Karpas-422 (cell line): ENCODE results near the gene CD163. TPM values are rescaled to one million over a fixed set of nuclear protein-coding genes. Genes with fewer than 3 reads are reported as not detected.

Experiments
- DNase-seq: peaks from one replicate; pipeline ENCODE4 v3.0.0-alpha.2; 2015
- H2AFZ ChIP-seq: fragments of 200-600 bp; sonication (generic); 2 replicates; pipeline ENCODE4 v1.6.1; 2014; ENCODE audit warnings: antibody characterized with exemption, low read length, mixed read lengths
- H3K27ac ChIP-seq: fragments of 200-600 bp; sonication (generic); 2 replicates; pipeline ENCODE4 v1.5.1; 2014; ENCODE audit warnings: mild to moderate bottlenecking, low read length, moderate library complexity
- H3K27me3 ChIP-seq: fragments of 200-600 bp; sonication (generic); 2 replicates; pipeline ENCODE4 v1.6.1; 2014; ENCODE audit warnings: low read length, mixed read lengths
- H3K36me3 ChIP-seq: fragments of 200-600 bp; sonication (generic); 2 replicates; pipeline ENCODE4 v1.6.1; 2014; ENCODE audit warnings: low read length, mixed read lengths; ENCODE audit not compliant: insufficient read depth
- H3K4me1 ChIP-seq: fragments of 200-600 bp; sonication (generic); 2 replicates; pipeline ENCODE4 v1.6.1; 2014; ENCODE audit warnings: mild to moderate bottlenecking, low read length, mixed read lengths
- H3K4me2 ChIP-seq: fragments of 200-600 bp; sonication (generic); 2 replicates; pipeline ENCODE4 v1.6.1; 2014; ENCODE audit warnings: low read length, low read depth, mild to moderate bottlenecking; ENCODE audit not compliant: poor library complexity, severe bottlenecking
- H3K4me3 ChIP-seq: fragments of 200-600 bp; sonication (generic); 2 replicates; pipeline ENCODE4 v1.5.1; 2014; ENCODE audit warnings: mild to moderate bottlenecking, antibody characterized with exemption, low read length, mixed read lengths
- H3K79me2 ChIP-seq: fragments of 200-600 bp; sonication (generic); 2 replicates; pipeline ENCODE4 v1.6.1; 2014; ENCODE audit warnings: mild to moderate bottlenecking, low read length, mixed read lengths
- H3K9ac ChIP-seq: fragments of 200-600 bp; sonication (generic); 2 replicates; pipeline ENCODE4 v1.6.0; 2014; ENCODE audit warnings: low read length
- H3K9me2 ChIP-seq: fragments of 200-600 bp; sonication (generic), shearing (Covaris generic); replicated peaks from 2 replicates; pipeline ENCODE4 v1.6.0; 2014; ENCODE audit warnings: mild to moderate bottlenecking, low read length, moderate library complexity; ENCODE audit not compliant: insufficient read depth
- H3K9me3 ChIP-seq: fragments of 300-700, 200-600 bp; sonication (generic); 2 replicates; pipeline ENCODE4 v1.6.1; 2014; ENCODE audit warnings: low read length, mixed read lengths
- H4K20me1 ChIP-seq: fragments of 200-600 bp; sonication (generic); 2 replicates; pipeline ENCODE4 v1.6.1; 2014; ENCODE audit warnings: mild to moderate bottlenecking, antibody characterized with exemption, low read length, low read depth; ENCODE audit not compliant: insufficient read depth
- total RNA-seq: library from RNA; depleted of rRNA; stranded (reverse); fragments of >200 nt; shearing (Covaris generic); gene quantifications from 2 replicates; pipeline ENCODE4 v1.2.3, GENCODE V29; 2014; ENCODE audit warnings: low replicate concordance

CD163 gene
- total RNA-seq, 1 experiment from 2014 or later: not detected

GRCh38 chr12:7499636-7500035 is 3.9 kb downstream of the CD163 start:
- H3K4me1 ChIP-seq: no peaks in the 10 kb centered on the region
- no peak overlapping the region for H3K27ac ChIP-seq
- H3K9me2 ChIP-seq: no peaks in the 10 kb centered on the region
- H3K79me2 ChIP-seq: no peaks in the 10 kb centered on the region
- H2AFZ ChIP-seq: no peak overlapping the region
- H3K36me3 ChIP-seq: no peaks in the 10 kb centered on the region
- DNase-seq: no peak
- no peaks in the 10 kb centered on the region for H3K27me3 ChIP-seq
- no peak overlapping the region for H3K4me3 ChIP-seq
- H3K4me2 ChIP-seq: no peak overlapping the region
- no peak overlapping the region for H3K9ac ChIP-seq
- no peaks in the 10 kb centered on the region for H3K9me3 ChIP-seq
- no peaks in the 10 kb centered on the region for H4K20me1 ChIP-seq

GRCh38 chr12:7498809-7499208 is 4.8 kb downstream of the CD163 start:
- Histone ChIP-seq H3K27ac (no peak overlapping the region), H3K4me2 (no peak overlapping the region), H3K9me2 (no peaks in the 10 kb centered on the region), H3K27me3 (no peaks in the 10 kb centered on the region), H3K79me2 (no peaks in the 10 kb centered on the region), H3K36me3 (no peaks in the 10 kb centered on the region), H2AFZ (no peak overlapping the region), H3K9me3 (no peaks in the 10 kb centered on the region), H3K4me3 (no peak overlapping the region), H3K4me1 (no peaks in the 10 kb centered on the region), H3K9ac (no peak overlapping the region), H4K20me1 (no peaks in the 10 kb centered on the region)
- no peak for DNase-seq

GRCh38 chr12:7497661-7498060 is 5.9 kb downstream of the CD163 start:
- no peaks in the 10 kb centered on the region for H4K20me1 ChIP-seq
- no peak overlapping the region for H3K4me3 ChIP-seq
- H3K9ac ChIP-seq: no peak overlapping the region
- no peaks in the 10 kb centered on the region for H3K27me3 ChIP-seq
- H3K4me1 ChIP-seq: no peaks in the 10 kb centered on the region
- H3K9me2 ChIP-seq: no peaks in the 10 kb centered on the region
- H3K36me3 ChIP-seq: no peaks in the 10 kb centered on the region
- H3K4me2 ChIP-seq: no peak overlapping the region
- no peak overlapping the region for H2AFZ ChIP-seq
- H3K9me3 ChIP-seq: no peaks in the 10 kb centered on the region
- no peak for DNase-seq
- no peaks in the 10 kb centered on the region for H3K79me2 ChIP-seq
- H3K27ac ChIP-seq: no peak overlapping the region

GRCh38 chr12:7496451-7496850 is 7.1 kb downstream of the CD163 start:
- Histone ChIP-seq H3K27me3 (no peaks in the 10 kb centered on the region), H3K4me1 (no peaks in the 10 kb centered on the region), H3K9me3 (no peaks in the 10 kb centered on the region), H3K4me2 (no peak overlapping the region), H3K79me2 (no peaks in the 10 kb centered on the region), H3K9ac (no peak overlapping the region), H3K4me3 (no peak overlapping the region), H4K20me1 (no peaks in the 10 kb centered on the region), H3K36me3 (no peaks in the 10 kb centered on the region), H3K27ac (no peak overlapping the region), H3K9me2 (no peaks in the 10 kb centered on the region), H2AFZ (no peak overlapping the region)
- DNase-seq: no peak

GRCh38 chr12:7495136-7495535 is 8.4 kb downstream of the CD163 start:
- H3K4me2 ChIP-seq: no peak overlapping the region
- H3K9me3 ChIP-seq: no peaks in the 10 kb centered on the region
- H3K27ac ChIP-seq: no peak overlapping the region
- H3K36me3 ChIP-seq: no peaks in the 10 kb centered on the region
- H3K9ac ChIP-seq: no peak overlapping the region
- DNase-seq: no peak
- H2AFZ ChIP-seq: no peak overlapping the region
- no peak overlapping the region for H3K4me3 ChIP-seq
- no peaks in the 10 kb centered on the region for H3K79me2 ChIP-seq
- no peaks in the 10 kb centered on the region for H4K20me1 ChIP-seq
- H3K27me3 ChIP-seq: no peaks in the 10 kb centered on the region
- no peaks in the 10 kb centered on the region for H3K4me1 ChIP-seq
- H3K9me2 ChIP-seq: no peaks in the 10 kb centered on the region

- Histone ChIP-seq H3K4me3 (no peak overlapping the region), H3K9me3 (no peaks in the 10 kb centered on the region), H3K36me3 (no peaks in the 10 kb centered on the region), H3K27ac (no peak overlapping the region), H4K20me1 (no peaks in the 10 kb centered on the region), H3K79me2 (no peaks in the 10 kb centered on the region), H3K4me1 (no peaks in the 10 kb centered on the region), H3K9me2 (no peaks in the 10 kb centered on the region), H3K27me3 (no peaks in the 10 kb centered on the region), H2AFZ (no peak overlapping the region), H3K4me2 (no peak overlapping the region), H3K9ac (no peak overlapping the region)
- DNase-seq: no peak
Measured at GRCh38 chr12:7493006-7493405, 10.6 kb downstream of the CD163 start.

GRCh38 chr12:7486512-7486911 is 17.1 kb downstream of the CD163 start:
- Histone ChIP-seq H2AFZ (no peak overlapping the region), H3K79me2 (no peaks in the 10 kb centered on the region), H3K4me2 (no peak overlapping the region), H3K9ac (no peak overlapping the region), H3K9me2 (no peaks in the 10 kb centered on the region), H3K4me1 (no peaks in the 10 kb centered on the region), H3K9me3 (no peaks in the 10 kb centered on the region), H4K20me1 (no peaks in the 10 kb centered on the region), H3K4me3 (no peak overlapping the region), H3K27me3 (no peaks in the 10 kb centered on the region), H3K36me3 (no peaks in the 10 kb centered on the region), H3K27ac (no peak overlapping the region)
- DNase-seq: no peak

- no peak for DNase-seq
- Histone ChIP-seq H3K27ac (no peak overlapping the region), H3K27me3 (no peaks in the 10 kb centered on the region), H3K9me3 (no peaks in the 10 kb centered on the region), H3K9ac (no peak overlapping the region), H3K4me2 (no peak overlapping the region), H2AFZ (no peak overlapping the region), H3K4me1 (no peaks in the 10 kb centered on the region), H4K20me1 (no peaks in the 10 kb centered on the region), H3K79me2 (no peaks in the 10 kb centered on the region), H3K4me3 (no peak overlapping the region), H3K36me3 (no peaks in the 10 kb centered on the region), H3K9me2 (no peaks in the 10 kb centered on the region)
Measured at GRCh38 chr12:7485095-7485494, 18.5 kb downstream of the CD163 start.

- Histone ChIP-seq H3K4me1 (no peaks in the 10 kb centered on the region), H3K4me3 (no peak overlapping the region), H3K79me2 (no peaks in the 10 kb centered on the region), H3K36me3 (no peaks in the 10 kb centered on the region), H3K9ac (no peak overlapping the region), H3K9me2 (no peaks in the 10 kb centered on the region), H3K9me3 (no peaks in the 10 kb centered on the region), H3K4me2 (no peak overlapping the region), H3K27ac (no peak overlapping the region), H2AFZ (no peak overlapping the region), H3K27me3 (no peaks in the 10 kb centered on the region), H4K20me1 (no peaks in the 10 kb centered on the region)
- DNase-seq: no peak
Measured at GRCh38 chr12:7483343-7483742, 20.2 kb downstream of the CD163 start.
